GM19240 (cell line): ENCODE data around the gene SLC24A4.
"Not testable (repeated sequence)": the region's sequence is repeated elsewhere in the genome, so short reads cannot be mapped to it uniquely, and the experiment has no call there.

Experiments used
- DNase-seq: peaks from one replicate; pipeline ENCODE4 v3.0.0; 2011; ENCODE audit warnings: low spot score; ENCODE audit not compliant: insufficient read length

The SLC24A4 gene

DNA sequence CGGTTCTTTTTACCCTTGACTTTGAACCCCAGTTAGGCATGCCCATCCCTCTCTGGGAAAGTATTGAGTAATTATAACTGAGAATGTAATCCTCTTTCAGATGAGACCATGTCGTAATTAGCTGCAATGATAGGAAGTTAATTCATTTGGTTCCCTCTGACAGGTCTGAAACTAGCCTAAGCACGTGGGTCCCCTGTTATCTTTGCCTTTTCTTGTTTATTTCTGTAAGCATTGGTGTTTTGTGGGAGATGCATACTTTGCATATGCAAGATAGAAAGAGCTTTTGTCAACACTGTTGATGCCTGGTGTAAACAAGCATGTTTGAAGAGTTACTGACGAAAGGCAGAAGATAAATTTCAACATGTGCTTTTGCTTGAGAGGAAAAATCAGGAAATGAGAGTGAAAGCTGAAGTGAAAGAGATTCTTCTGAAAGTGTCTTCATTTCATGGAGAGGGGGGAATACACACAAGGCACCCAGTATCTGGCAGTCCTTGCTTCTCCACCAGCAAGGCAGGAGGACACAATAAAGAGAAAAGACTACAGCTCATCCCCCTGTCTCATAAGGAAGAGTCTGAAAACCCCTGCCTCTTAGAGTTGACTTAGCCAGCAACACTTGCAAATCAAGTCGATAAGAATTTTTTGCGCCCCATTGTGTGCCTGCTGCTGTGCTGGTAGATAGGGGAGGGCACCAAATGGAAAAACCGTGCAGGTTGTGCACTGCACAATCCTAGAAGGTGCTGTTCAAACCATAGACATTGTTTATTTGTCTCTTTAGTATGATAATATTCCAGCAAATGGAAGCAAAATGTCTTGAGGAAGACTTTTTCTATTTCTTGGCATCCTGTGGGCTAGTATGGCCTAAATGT lies 77.8 kb downstream of the SLC24A4 start:
- peak; percentile 35 for DNase-seq

DNA sequence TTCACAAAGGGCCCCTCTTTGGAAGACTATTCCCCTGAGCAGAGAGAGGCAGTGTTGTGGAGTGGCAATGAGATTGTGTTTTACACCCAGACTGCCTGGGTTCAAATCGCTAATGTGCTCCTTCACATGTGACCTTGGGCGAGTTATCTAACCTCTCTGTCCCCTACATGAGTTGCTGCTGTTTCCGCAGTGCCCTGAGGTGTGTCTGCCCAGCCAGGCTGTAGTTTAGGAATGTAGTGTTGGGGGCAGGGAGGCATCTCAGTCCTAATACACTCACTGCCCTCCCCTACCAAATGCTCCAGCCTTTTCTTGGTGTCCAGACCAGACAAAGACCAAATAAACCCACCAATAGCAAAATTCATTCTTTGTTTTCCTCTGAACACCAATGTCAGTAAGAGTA lies 78.6 kb downstream of the SLC24A4 start:
- no peak for DNase-seq

DNA sequence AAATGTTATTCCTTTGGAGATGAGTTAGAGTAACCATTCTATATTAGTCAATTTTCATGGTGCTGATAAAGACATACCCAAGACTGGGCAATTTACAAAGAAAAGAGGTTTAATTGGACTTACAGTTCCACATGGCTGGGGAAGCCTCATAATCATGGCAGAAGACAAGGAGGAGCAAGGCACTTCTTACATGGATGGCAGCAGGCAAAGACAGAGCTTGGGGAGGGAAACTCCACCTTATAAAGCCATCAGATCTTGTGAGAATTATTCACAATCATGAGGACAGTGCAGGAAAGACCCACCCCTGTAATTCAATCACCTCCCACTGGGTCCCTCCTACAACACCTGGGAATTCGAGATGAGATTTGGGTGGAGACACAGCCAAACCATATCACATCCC lies 79.5 kb downstream of the SLC24A4 start:
- not testable (repeated sequence) for DNase-seq

DNA sequence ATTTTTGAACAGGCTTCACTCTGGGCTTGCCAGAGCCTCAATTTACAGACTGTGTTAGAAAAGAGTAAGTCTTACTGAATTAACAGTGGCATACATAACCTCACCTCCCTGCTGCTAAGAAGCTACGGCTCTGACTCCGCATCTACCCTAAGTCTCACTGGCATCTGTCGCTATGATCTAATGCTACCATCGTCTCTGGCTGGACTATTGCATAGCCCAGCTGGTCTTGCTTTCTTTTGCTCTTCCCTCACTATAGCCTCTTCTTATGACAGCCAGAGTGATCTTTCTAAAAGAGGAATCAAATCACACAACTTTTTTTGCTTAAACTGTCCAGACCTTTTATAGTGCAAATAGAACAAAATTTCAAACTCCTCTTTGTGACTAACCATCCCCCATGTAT lies 81.1 kb downstream of the SLC24A4 start:
- no peak for DNase-seq

DNA sequence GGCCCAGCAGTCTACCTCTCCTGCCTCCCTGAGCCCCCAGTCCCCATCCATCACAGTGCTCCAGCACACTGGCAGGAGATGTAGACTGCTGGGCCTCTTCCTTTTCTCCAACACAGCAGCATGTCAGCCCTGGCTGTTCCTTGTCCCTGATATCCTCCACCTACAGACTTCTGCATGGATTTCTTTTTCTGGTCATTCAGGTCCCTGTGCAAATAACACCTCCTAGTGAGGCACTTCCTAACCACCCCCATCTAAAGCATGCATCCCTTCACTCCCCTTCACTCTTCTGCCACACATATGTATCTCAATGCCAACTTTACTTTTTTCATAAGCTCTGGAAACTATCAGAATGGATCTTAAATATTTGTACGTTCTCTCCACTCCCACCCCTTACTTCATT lies 81.5 kb downstream of the SLC24A4 start:
- DNase-seq: no peak

DNA sequence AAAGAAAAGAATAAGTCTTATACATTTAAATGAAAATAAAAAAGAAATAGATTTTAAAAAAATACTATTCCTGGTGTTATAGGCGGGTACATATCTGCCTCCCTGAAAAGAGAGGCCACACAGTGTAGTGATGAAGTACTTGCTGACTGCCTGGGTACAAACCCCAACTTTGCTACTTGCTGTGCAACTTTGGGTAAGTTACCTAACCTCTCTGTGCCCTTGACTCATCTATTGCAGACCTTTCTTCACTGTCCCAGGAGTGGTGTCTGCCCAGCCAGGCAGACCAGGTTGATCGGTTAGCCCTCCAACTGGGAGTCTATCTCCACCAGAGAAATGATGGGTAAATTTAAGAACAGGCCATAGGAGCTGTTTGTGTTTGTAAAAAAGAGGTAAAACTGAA lies 82.0 kb downstream of the SLC24A4 start:
- no peak for DNase-seq

DNA sequence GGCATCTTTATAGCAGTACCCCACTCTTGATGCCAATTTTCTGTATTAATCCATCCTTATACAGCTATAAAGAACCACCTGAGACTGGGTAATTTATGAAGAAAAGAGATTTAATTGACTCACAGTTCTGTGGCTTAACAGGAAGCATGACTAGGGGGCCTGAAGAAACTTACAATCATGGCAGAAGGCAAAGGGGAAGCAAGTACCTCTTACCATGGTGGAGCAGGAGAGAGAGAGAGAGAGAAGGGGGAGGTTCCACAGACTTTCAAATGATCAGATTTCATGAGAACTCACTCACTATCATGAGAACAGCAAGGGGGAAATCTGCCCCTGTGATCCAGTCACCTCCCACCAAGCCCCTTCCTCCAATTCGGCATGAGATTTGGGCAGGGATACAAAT lies 84.4 kb downstream of the SLC24A4 start:
- no peak for DNase-seq

DNA sequence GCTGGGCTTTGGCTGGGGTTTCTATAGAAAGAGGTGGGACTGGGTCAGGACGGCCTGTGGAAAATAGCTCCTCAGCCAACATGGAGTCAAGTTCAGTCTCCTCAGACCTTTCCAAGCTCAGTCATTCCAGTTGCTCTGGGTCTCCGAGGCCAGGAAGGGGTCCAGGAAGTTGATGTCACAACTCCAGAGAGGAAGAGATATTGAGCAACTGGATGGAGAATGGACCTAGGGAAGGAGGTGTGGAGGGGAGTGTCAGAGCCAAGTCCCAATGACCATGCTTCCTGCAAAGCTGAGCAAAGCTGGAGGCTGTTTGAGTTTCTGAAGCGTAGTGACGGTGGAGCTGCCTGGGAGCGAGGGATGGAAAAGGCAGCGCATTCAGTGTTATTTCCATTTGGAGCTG lies 86.1 kb downstream of the SLC24A4 start:
- no peak for DNase-seq

DNA sequence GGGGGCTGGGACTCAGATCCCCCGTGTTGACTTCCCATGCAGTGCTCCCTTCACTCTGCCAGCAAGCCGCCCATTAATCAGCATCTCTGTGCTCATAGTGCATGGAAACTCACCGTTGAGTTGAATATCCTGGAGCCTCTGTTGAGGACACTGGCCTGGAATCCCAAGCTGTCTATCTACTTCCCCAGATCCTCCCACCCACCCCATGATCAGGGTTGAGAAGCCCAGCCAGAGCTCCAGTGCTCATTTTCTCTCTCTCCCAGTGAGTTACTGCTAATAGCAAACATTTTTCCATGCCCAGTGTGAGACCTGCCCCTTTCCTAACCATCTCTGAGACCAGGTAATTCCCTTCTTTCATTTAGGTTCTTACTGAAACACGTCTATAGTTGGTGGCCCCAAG lies 88.2 kb downstream of the SLC24A4 start:
- DNase-seq: no peak

DNA sequence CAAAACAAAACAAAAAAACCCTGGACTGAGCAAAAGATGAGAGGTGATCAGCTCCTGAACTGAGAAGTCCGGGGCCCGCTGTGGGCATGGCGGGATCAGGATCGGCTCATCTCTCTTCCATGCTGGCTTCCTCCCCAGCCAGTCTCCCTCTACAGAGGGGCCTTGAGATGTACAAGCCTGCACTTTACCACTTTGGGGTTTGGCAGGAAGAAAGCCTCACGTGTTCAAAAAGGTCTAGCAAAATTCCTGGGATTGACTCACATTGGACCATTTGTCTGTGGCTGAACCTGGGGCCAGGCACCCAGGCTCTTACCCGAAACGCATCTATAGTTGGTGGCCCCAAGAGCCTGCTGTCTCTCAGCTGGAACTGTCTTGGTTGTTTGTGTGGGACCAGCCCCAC lies 89.0 kb downstream of the SLC24A4 start:
- no peak for DNase-seq

DNA sequence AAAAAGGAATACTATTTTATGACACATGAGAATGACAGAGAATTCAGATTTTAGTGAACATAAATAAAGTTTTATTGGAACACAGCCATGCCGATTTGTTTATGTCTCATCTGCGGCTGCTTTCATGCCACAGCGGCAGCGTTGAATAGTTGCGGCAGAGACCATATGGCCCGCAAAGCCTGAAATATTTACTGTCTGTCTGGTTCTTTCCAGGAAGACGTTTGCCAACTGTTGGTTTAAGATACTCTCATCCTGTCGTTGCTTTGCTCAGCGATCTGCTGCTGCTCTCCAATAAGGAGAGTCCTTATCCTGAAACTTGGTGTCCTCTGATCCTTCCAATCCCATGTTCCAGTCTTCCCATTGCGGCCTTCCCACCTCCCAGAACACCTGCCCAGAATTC lies 89.9 kb downstream of the SLC24A4 start:
- DNase-seq: no peak

DNA sequence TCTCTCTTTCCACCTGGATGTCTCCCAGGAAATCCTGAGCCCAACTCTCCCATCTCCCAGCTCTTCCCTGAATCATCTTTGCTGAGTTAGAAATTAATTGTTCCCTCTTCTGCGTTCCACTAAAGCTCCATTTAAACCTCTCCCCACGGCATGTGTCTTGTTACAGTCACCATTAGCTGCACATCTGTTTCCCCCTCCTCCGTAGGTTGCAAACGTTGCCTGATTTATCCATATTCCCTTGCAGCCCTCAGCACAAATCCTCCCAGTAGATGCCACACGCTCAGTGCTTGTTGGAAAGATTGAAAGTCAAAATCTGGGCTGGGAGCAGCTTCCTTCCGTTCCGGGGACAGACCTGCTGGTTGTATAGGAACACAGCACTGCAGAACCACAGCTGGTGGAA lies 90.4 kb downstream of the SLC24A4 start:
- DNase-seq: no peak

DNA sequence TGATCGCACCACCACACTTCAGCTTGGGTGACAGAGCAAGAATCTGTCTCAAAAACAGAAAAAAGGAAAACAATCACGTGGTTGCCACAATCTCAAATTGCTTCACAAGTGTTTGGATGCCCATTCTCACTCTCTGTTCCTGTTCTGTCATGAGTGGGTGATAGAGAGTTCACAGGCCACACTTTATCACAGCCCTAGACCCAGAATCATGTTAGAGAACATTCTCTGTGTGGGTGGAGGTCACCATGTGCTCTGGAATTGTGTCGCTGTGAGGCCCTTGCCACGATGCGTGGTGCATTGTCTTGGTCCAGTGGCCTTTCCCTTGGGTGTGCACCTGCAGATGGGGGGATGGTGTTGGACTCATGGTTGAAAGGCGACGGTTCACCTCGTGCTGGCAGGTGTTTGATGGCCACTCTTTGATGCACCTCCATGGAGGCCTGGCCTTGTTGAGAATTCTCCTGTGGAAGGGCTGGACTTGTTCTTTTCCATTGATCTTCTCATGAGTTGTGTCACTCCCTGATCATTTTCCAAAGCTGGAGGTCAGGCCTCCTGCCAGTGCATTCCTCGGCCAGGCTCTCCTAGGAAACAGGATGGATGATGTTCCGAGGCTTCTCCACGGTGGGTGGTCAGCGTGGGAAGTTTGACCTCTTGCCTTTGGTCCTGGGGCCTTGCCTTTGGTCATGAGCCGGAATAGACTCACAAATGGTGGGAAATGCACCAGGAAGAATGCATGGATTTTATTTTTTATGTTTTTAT lies 91.9 kb downstream of the SLC24A4 start:
- no peak for DNase-seq

DNA sequence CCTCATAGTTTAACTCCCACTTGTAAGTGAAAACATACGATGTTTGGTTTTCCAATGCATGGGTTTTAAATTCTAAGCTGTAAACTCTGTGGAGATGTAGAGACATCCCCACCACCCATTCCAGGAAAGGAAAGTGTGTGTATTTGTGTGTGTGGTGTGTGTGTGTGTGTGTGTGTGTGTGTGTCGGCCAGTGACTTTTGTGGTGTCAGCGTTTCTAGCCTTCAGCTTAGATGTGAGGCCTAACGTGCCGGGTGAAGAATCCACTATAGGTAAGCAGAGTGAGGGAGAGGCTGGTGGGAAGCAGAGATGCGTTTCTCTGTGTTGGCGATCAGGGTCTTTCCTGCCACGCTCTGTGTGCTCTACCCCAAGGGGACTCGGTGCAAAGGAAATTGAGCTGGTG lies 93.0 kb downstream of the SLC24A4 start:
- no peak for DNase-seq

DNA sequence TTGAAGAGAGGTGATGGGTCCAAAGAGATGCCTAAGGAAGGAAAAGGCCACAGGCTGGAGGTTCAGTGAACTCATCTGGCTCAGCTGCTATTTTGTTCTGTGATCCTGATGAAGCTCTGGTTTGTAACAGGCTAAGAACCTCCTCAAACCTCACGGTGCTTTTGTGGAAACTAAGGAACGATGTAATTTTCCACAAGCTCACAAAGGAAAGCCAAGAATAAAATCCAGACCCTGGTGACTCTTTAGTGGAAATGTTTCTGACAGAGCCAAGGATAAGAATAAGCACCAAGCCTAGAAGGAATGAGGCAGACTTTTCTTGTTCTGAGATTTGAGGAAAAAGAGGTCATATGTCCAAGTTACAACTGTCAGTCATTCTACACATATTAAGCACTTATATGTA lies 93.6 kb downstream of the SLC24A4 start:
- no peak for DNase-seq

DNA sequence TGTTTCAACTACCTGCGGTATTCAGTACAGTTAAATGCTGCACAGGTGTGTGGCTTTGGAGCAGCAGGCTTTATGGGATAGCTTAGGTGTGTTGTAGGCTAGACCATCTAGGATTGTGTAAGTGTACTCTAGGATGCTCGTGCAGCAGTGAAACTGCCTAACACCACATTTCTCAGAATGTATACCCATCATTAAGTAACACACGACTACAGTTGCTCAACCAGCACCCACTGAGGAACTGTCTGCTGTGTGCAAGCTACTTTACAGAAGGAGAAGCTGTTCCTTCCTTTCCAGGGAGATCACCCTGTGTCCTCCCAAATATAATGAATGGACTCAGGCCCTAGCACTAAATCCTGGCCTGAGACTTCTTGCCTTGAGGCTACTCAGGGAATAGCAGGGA lies 94.8 kb downstream of the SLC24A4 start:
- no peak for DNase-seq

DNA sequence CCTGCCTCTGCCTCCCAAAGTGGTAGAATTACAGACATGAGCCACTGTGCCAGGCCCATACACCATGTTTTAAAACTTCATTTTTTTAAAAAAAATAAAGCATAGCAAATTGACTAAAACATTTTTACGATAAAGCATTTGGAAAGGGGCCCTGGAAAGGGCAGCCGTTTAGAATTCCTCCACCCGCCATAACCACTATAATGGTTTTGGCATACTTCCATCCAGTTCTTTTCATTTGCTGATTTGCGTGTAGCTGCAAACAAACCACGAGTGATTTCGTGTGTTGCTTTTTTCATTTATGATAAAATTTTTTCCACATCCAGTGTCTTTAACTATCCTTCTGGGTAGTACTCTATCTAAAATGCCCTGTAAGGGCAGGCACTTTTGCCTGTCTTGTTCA lies 98.8 kb downstream of the SLC24A4 start:
- DNase-seq: no peak

DNA sequence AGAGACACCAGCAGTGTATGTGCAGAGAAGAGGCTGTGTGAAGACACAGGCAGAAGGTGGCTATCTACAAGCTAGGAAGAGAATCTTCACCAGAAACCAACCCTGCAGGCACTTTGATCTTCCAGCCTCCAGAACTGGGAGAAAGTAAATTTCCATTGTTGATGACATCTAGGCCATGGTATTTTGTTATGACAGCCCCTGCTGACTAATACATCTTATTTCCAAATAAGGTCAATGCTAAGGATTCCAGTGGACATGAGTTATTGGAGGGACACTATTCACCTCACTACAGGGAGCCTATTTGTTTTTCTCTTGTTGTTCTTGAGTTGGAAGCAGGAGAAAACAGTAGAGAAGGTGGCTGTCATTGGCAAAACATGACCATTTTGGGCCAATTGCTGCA lies 102.1 kb downstream of the SLC24A4 start:
- no peak for DNase-seq

DNA sequence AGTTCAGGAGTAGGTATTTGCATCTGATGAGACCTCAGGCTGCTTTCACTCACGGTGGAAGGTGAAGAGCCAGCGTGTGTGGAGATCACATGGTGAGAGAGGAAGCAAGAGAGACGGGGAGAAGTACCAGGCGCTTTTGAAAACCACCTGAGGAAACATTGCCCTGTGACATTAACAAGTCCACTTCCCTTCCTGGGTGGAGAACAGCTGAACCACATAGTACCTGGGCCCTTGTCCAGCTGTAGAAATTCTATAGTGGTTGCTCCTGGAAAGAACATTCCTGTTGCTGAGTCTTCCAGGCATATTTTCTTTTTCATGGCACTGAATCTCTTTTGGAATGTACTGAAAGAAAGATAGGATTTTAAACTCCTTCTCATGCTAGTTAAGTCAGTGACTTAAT lies 103.3 kb downstream of the SLC24A4 start:
- no peak for DNase-seq

DNA sequence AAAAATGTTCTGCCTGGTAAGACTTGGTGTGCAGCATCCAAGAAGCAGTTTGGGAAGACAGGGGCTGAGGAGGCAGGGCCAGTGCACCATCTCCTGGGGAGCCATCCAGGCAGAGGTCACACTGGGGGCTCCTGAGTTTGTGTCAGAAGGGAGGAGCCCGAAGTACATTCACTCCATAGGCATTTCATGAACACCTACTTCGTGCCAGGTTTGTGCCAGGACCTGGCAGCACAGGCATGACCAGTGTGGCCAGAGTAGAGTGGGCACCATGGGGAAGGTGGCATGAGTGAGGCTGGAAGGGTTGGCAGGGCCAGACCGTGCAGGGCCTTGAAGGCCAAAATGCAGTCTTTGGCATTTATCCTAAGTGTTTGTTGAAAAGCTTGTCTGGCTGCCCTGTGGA lies 104.1 kb downstream of the SLC24A4 start:
- no peak for DNase-seq

DNA sequence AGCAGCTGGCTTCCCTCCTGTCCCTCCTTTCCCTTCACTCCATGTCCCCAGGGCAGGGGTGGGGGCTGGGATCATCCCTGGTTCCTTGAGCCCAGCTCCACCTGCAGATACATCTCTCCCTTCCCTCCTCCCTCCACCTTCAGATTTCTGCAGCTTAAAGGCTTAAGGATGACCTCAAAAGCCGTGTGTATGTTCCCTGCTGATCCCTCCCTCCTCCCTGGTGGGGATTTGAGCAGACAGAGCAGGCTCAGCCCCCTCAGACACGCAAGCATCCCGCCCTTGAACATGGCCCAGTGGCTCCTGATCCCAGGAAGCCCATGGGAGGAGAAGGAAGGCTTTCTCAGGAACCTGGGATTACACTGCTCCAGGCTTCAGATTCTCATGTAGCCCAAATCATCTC lies 107.7 kb downstream of the SLC24A4 start:
- no peak for DNase-seq

DNA sequence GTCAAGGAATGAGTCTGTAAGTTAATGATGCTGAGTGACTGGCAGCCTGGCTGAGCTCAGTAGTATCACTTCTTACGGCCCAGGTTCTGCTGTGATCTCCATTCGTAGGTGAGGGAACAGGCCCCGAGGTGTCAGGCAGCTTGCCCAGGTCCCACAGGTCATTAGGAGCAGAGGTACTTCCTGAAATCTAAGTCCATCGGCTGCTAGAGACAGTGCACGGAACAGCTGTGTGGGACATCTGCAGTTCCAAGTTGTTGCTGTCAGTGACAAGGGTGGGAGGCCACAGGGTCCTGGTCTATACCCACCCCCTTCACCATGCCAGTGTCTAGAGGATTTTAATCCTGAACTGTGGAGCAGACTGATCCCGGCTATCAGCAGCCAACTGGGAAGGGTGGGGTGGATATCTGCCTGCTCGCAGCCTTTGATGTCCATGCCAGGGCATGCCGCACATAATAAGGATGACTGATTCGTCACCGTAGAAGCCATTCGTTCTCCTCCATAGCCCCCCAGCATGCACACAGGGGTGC lies 108.3 kb downstream of the SLC24A4 start:
- no peak for DNase-seq

DNA sequence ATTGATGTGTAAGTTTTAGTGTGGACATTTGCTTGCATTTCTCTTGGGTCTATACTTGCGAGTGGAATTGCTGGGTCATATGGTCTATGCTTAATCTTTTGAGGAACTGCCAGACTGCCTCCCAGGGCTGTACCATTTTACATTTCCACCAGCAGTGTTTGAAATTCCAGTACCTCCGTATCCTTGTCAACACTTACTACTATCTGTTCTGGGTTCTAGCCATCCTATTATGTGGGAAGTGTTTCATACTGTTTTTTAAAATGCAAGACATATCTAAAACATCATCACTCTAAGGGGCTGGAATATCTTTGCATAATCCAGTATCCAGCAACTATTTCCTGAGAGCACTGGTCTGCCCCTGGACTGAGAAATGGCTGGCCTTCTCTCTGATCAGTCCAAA lies 110.4 kb downstream of the SLC24A4 start:
- DNase-seq: no peak
